Ammon's horn (tissue), 1 donor: ENCODE data around the gene CLCN1.

Experiments
- DNase-seq: peaks from one replicate; pipeline ENCODE4 v3.0.0-alpha.2; 2016; ENCODE audit warnings: low spot score

The CLCN1 gene

DNA sequence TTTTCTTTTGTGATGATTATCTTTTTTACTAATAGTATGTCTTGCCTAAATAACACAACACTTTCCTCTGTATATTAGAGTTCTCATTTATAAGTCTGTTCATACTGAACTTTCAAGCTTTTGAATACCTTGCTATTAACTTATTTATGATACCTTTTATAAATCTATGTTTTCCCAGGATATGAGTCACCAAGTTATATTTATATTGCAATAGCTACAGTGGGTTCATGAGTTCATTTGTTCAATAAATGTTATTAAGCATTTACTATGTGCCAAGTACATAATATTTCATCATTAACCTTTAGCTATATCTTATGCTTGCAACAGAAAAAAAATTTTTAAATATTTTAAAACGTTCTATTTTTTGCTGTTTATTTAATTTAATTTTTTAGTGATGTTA lies 18.3 kb downstream of the CLCN1 start:
- no peak for DNase-seq

DNA sequence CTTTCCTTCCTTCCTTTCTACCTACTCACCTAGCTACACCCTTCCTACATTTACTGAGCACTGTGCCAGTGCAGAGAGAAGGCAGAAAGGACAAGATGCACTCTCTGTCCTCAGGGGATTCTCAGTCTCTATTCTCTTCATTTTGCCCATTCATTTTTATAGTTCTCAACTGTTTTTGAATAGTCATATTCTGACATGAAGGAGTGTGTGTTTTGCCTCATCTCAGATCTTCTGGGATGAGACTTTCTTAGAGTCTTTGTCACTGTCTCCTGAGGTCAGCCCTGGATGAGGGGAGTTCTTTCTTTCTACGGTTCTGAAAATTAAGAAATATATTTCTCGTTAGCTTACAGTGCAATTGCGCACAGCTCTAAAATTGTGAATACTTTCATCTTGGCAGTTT lies 21.3 kb downstream of the CLCN1 start:
- no peak for DNase-seq

DNA sequence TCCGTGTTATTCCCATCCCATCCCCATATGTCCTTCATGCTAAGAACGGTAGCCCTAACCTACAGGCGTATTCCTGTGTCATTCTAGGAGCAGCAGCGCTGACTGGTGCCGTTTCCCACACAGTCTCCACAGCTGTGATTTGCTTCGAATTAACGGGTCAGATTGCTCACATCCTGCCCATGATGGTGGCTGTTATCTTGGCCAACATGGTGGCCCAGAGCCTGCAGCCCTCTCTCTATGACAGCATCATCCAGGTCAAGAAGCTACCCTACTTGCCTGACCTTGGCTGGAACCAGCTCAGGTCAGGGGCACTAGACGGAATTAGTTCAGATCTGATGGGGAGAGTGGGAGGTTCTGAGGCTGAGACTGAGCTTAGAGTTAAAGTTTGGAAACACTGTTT lies 25.9 kb downstream of the CLCN1 start:
- DNase-seq: no peak

DNA sequence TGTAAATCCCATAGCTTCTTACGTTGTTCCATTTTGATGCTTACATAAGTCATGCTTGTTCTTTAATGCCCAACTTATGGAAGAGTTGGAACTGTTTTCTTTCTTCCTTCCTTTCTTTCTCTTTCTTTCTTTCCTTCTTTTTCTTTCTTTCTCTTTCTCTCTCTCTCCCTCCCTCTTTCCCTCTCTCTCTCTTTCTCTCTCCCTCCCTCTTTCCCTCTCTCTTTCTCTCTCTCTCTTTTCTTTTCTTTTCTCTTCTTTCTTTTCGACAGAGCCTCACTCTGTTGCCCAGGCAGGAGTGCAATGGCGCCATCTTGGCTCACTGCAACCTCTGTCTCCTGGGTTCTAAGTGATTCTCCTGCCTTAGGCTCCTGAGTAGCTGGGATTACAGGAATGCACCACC lies 27.7 kb downstream of the CLCN1 start:
- DNase-seq: no peak

DNA sequence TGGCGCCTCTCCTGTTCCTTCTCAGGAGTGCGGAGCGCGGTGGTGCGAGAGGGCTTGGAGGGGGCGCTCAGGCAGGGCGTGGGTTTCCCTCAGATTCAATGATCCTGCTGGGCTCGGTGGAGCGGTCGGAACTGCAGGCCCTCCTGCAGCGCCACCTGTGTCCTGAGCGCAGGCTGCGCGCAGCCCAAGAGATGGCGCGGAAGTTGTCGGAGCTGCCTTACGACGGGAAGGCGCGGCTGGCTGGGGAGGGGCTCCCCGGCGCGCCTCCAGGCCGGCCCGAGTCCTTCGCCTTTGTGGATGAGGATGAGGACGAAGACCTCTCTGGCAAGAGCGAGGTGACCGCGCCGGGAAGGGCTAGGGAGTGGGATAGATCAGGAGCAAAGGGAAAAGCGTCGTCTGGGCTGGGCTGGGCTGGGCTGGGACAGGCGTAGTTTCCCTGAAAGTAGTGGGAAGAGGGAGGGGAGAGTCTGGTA lies 29.6 kb downstream of the CLCN1 start:
- no peak for DNase-seq

DNA sequence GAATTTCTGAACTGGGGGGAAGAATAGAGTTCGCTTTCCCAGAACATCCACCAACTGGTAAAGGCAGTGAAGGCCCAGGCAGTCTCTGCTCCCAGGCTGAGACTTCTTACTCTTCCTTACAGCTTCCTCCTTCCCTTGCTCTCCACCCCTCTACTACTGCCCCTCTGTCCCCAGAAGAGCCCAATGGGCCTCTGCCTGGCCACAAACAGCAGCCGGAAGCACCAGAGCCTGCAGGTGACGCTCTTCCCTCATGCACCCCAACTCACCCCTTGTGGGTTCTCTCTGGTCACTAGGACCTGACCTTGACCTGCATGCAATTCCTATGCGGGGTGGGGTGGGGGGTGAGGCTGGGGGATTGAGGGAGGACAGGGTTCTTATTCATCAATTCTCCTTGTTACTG lies 30.1 kb downstream of the CLCN1 start:
- DNase-seq: no peak

DNA sequence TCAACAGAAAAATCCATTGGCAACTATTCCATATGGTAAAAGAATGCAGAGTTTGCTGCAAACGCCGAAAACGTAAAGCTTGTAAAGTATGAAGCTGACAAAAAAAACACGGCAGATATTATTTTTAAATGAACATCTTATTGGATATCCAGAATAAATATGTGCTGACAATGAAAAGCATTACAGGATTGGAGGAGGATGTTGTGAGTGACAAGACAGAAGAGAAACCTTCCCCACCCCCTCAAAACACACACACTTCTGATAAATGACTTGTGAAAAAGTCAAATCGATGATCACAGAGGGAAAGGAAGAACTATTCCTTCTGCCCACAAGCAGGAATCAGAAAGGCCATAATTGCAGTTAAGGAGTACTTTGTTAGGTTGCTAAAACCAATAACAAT lies 32.0 kb downstream of the CLCN1 start:
- no peak for DNase-seq

DNA sequence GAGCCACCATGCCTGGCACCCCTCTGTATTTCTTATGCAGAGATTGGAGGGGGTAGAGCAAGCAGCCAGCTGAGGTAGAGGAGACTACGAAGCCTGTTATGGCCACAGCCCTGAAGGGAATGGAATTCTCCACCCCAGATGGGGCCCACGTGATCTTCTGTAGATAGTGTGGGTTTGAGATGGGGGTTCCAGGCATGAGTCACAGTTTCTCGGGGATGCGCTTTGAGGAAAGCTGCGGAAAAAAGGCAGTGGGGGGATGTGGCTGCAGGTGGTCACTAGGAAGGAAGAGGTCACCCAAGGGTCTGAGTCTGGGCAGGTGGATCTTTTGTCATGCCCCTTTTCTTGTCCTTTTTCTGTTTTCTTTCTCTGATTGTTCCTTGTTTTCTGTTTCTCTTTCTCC lies 35.1 kb downstream of the CLCN1 start:
- DNase-seq: no peak

DNA sequence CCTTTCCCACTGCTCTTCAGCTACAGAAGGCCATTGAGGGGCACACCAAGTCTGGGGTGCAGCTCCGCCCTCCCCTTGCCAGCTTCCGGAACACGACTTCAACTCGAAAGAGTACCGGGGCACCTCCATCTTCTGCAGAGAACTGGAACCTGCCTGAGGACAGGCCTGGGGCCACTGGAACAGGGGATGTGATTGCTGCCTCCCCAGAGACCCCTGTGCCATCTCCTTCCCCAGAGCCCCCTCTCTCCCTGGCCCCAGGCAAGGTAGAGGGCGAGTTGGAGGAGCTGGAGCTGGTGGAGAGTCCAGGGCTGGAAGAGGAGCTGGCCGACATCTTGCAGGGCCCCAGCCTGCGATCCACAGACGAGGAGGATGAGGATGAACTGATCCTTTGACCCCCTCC lies 35.7 kb downstream of the CLCN1 start:
- DNase-seq: no peak

DNA sequence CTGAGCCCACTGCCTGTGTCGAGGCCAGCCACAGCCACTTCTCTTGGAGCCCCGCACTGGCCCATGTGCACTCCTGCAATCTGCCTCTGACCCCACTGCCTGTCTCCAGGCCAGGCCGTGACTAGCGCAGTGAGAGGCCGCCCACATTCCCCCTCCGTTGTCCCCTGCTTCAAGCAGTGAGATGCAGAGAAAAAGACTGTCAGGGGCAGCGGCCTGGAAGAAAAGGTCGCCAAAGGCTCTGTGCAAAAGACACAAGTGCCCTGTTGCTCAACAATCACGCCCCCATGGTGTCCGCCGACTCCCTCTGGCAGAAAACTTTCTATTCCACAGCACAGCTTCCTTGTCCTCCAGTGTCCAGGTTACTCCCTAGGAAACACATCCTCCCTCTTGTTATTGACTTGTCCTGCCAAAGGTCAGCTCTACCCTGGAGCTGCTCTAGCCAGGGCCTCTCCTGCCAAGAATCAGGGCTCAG lies 36.7 kb downstream of the CLCN1 start:
- no peak for DNase-seq

DNA sequence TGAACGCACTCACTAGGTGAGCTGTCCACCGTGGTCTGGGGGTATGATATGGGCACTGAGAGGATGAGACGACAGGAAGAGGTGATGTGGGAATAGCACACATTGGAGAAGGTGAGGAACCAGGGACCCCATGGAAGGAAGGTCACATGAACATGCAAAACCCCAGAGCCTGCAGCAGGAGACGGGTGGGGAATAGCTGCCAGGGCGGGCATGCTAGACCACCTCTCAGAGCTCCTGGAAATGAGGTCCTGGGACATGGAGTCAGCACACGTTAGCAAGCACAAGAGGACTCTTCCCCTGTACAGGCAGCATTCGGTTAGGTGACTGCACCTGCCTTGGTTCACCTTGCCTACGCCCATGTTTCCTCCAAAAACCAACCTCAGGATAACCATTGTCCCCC lies 38.5 kb downstream of the CLCN1 start:
- no peak for DNase-seq

DNA sequence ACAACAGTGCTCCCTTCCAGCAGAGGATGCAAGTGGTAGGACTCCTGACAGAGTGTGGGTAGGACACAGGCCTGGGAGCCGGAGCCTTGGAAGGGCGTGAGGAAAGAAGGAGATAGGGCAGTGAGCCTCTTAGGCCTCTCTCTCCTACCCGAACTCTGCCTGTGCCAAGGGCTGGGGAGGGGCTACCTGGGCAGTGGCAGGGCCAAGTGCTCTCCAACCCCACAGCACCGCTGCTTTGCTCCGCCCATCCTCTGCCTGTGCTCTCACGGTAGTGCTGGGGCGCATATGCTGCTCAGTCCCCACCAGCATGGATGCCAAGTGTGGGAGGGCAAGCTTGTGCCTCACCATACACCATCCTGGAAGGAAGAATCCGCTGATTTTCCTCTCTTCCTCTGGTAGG lies 39.1 kb downstream of the CLCN1 start:
- DNase-seq: no peak

DNA sequence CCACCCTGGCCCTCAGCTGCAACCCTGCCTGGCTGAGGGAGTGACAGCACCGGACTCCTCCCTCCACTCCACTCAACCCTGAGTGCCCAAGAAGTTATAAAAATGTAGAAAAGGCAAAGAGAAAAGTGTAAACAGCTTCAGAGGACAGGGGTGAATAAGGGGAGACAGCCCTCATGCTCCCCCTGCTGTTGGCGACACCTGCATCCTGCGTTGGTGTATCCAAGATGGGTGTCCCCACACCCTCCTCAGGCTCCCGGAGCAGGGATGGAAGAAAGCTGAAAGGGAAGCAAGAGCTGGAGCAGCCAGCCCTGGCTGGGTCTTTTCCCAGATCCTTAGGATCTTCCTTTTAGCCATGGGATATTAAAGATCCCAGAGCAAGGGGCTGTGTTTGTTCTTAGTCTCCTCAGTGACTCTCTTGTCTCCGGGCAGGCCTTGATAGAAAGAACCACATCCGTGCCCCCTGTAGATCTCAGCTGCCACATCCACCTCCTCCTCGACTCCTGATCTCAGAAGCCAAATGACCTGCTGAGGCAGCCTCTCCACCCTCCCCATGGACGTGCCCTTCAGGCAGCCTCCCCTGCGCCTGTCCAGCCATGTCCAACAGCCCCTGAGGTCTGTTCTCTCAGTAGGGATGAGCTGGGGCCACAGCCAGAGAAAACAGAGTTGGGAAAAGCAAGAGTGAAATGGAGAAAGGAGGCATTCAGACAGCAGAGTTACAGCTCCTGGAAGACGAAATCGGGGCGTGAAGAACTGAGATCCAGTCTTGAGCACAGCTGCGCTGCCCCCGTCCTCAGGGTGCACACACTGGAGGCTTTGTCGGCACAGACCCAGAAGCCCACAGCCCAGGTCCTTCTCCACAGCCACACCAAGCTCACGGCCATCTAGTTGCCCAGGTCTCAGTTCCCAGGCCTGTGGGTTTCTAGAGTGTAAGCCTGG lies 39.8 kb downstream of the CLCN1 start:
- no peak for DNase-seq

DNA sequence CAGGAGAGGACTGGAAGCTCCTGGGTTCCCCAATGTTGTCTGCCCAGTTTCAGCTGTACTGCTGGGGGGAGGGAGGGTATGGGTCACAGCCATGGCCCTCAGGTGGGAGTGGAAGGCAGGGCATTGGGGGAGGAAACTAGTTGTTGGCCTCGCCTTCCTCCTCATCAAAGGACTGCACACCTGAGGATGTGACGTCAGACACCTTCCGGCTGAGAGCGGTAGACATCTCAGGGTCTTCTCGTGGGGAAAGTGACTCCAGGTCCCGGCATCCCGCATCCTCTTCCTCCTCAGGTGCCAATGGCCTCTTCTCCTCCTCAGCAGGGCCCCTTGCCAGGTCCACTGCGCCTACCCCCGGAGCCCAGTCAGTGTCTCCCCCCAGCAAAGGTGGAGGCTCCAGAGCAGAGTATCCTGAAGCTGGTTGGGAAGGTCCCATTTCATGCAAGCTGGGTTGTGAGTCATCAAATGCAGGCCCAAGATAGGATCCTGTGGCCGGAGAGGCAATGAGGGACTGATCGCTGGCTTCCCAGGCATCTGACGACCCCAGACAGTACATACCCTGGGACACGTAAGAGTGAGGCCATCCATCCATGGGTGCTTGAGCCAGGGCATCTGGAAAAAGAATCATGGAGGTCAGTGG lies 40.6 kb downstream of the CLCN1 start:
- no peak for DNase-seq

DNA sequence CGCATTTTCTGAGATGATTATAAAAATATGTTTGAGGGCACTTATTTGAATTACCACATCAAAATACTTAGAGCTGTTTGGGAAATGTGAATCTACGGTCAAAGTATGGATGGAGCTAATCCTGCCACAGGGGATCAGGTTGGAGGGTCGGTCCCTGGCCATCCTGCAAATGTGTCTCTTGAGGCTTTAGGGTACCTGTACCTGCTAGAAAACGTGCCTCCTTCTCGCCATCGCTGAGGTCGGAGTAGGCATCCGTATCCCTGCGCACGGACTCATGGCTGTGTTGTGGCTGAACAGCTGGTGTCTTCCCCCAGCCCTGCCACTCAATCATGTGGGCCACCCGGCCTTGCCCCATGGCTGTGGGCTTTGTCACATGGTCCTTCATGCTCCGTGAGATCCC lies 42.7 kb downstream of the CLCN1 start:
- no peak for DNase-seq

DNA sequence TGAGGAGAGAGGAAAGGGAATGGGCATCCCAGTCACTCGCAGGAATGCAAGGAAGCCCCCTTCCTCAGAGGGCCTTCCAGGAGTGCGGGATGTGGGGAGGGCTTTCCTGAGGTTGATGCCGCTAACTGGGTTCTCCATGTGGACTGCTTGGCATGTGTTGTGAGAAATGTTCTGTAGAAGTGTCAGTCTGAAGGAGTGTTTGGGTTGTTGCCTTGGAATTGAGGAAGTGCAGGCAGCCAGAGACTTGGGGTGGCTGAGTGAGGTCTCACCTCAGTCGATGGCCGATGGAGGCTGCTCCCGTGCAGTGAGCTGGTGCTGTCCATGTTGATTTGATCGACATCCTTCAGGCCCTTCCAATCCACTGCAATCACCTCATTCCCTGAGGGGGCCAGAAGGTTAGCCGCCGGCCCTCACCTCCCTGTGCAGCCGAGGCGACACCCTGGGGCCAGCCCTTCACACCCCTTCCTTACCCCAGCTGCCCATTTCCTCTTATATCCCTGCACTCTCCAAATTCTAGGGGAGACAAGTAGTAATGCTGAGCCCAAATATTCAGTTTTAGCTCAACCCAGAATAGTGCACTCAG lies 44.0 kb downstream of the CLCN1 start:
- DNase-seq: no peak

DNA sequence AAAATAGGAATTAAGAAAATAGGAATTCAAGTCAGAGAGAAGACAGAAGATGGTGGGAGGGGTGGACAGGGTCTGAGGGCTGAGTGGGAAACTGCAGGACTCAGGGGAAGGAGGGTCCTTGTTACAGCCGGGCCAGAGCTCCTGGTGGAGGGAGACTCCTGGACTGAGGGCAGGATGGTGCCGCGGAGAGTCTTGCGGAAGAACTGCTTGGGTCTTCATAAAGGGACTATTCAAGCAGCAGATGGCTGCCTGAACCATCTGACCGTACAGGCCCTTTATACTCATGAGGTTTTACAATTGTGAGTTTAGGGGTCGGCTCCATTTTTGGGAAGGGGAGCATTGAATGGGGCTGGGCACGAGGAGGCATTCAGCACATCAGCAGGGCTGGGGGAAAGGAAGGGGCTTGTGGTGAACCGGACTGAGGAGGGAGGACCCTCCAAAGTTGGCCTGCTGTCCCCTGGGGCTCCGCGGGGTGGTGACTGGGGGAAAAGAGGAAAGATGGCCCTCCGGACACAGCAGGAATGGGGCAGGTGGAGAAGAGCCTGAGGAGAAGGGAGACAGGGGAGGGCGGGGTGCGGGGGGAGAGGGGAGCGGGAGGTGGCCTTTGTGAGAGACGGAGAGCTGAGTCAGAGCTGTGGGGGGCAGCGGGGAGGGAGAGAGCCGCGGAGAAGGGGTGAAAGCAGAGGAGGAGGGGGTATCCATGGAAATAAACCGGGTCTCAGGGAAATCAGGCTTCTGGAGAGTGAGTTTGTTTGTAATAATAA lies 45.1 kb downstream of the CLCN1 start:
- DNase-seq: no peak

DNA sequence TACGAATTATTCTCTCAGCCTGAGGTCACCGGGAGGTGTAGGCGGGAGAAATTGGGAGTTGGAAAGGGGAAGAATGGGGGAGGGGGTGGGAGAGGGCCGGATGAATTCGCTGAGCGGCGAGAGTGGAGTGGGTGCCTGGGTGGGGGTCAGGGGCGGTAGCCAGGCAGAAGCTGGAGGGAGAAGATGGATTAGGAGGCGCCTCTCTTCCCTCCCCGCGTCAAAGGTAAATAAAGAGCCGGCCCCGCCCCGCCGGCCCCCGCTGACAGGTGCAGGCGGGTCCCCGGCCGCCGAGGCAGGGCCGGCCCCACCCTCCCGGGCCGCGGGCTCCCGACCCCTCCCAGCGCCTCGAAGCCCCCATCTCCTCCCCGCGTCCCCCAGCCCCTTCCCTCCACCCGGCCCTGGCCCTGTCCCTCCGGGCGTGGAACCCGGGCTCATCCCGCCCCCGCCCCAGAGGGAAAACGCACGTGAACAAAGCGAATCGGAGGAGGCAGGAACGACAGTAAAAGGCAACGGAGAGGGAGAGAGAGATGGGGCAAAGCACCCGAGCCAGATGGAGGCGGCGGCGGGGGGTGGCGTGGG lies 45.7 kb downstream of the CLCN1 start:
- no peak for DNase-seq

DNA sequence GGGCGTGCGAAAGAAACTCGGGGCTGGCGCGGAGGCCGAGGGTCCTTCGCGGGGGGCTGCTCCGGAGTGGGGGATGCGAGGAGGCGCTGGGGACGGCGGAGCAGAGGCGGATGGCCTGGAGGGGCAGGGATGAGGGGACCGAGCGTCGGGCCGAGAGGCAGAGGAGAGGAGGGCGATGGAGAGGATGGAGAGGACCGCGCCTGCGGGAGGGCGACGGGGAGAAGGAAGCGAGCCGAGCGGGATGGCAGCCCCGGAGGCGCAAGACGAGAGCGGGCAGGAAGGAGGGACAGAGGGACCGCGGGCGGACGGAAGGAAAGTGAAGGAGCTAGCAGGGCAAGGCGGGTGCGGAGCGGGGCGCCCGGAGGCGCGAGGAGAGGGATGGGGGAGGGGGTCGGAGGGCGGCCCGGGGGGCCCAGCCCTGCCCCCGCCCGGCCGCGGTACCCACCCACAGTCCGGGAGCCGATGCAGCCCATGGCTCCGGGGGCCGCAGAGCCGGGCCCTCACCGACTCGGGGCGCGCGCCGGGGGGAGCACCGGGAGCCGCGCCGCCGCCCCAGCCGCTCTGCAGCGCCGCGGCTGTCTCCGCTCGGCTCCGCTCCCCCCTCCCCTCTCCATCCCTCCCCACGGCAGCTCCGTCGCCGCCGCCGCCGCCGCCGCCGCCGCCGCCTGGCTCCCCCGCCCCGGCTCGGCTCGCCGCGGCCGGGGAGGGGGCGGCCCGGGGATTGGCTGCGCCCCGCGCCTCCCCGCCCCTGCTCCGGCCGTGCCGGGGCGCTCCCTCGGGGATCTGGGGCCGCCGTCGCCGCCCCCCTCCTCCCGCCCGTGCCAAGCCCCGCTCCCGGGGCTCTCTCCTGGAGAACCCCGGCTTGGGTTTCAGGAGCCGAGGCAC lies 46.5 kb downstream of the CLCN1 start, which contains the start of gene FAM131B:
Gene FAM131B (minus strand): TSS at position 583 of the 885 bp plus-strand sequence. CDS start 110 bp downstream, at position 473.
- peak; percentile 74 for DNase-seq
